Measurements from ENCODE around the gene TNFRSF19. TPM values are rescaled to one million over a fixed set of nuclear protein-coding genes. Genes with fewer than 3 reads are reported as not detected.

TNFRSF19 gene
- total and polyA plus RNA-seq, 2 donors from 2014 or later, result 10.1 to 14.7 TPM

- Histone ChIP-seq H3K36me3 (ENCODE audit: control insufficient read depth in 2 of 3, insufficient read depth in 3 of 3, low read length in 3 of 3) (peaks cover 0 to 5% (median 3%) of the 10 kb centered on the region in 3 donors), H3K4me1 (ENCODE audit: control insufficient read depth in 2 of 3, insufficient read depth in 2 of 3, low read depth in 1 of 3, low read length in 3 of 3) (peaks cover 0 to 8% (median 0%) of the 10 kb centered on the region in 3 donors), H3K9me3 (ENCODE audit: control insufficient read depth in 2 of 3, insufficient read depth in 1 of 3, low read length in 3 of 3) (no peaks in the 10 kb centered on the region), H3K27me3 (ENCODE audit: control insufficient read depth, insufficient read depth, low read length) (no peaks in the 10 kb centered on the region), H3K27ac (ENCODE audit: low read depth in 2 of 2, low read length in 2 of 2) (no peak overlapping the region), H3K9ac (ENCODE audit: low read length in 3 of 3) (no peak overlapping the region), H3K4me3 (ENCODE audit: low read length in 3 of 3) (no peak overlapping the region)
- TF ChIP-seq, protein P1, sequence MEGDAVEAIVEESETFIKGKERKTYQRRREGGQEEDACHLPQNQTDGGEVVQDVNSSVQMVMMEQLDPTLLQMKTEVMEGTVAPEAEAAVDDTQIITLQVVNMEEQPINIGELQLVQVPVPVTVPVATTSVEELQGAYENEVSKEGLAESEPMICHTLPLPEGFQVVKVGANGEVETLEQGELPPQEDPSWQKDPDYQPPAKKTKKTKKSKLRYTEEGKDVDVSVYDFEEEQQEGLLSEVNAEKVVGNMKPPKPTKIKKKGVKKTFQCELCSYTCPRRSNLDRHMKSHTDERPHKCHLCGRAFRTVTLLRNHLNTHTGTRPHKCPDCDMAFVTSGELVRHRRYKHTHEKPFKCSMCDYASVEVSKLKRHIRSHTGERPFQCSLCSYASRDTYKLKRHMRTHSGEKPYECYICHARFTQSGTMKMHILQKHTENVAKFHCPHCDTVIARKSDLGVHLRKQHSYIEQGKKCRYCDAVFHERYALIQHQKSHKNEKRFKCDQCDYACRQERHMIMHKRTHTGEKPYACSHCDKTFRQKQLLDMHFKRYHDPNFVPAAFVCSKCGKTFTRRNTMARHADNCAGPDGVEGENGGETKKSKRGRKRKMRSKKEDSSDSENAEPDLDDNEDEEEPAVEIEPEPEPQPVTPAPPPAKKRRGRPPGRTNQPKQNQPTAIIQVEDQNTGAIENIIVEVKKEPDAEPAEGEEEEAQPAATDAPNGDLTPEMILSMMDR (IDR thresholded peaks at IDR 0.05; ENCODE audit: borderline replicate concordance, extremely low read depth, insufficient read depth), result no peak
- DNase-seq, result no peak
- intact Hi-C loops (cut with DNase I), result no loop called here
- FAIRE-seq, result no peak
Observed at GRCh38 chr13:23670793-23671192, 100.6 kb downstream of the TNFRSF19 start.

DNA sequence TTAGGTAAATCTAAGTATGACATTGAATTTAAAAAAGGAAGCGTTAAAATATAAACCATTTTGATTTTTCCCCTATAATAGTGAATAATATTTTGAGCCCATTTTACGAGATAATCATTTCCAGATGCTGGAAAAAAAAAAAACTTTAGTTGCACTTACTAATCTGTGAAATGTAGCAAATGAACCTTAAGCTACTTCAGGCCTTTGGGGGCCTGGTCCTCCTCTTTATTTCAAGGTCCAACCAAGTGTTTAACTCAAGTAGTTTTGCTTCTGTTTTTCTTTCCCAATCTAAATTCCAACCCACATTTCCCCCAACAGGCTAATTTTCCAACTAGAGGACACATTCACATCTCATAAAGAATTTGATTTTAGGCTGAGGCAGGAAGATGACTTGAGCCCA is 101.2 kb downstream of the TNFRSF19 start:
- DNase-seq, result no peak
- no peaks in the 10 kb centered on the region for H3K9me3 ChIP-seq (ENCODE audit: control insufficient read depth in 2 of 3, insufficient read depth in 1 of 3, low read length in 3 of 3)
- H3K4me1 ChIP-seq (ENCODE audit: control insufficient read depth in 2 of 3, insufficient read depth in 2 of 3, low read depth in 1 of 3, low read length in 3 of 3), result peaks cover 0 to 8% (median 2%) of the 10 kb centered on the region in 3 donors
- no peak for FAIRE-seq
- H3K4me3 ChIP-seq (ENCODE audit: low read length in 3 of 3), result no peak overlapping the region
- no peak overlapping the region for H3K9ac ChIP-seq (ENCODE audit: low read length in 3 of 3)
- peaks cover 0 to 5% (median 3%) of the 10 kb centered on the region in 3 donors for H3K36me3 ChIP-seq (ENCODE audit: control insufficient read depth in 2 of 3, insufficient read depth in 3 of 3, low read length in 3 of 3)
- TF ChIP-seq, protein P1 (IDR thresholded peaks at IDR 0.05; ENCODE audit: borderline replicate concordance, extremely low read depth, insufficient read depth), result no peak
- intact Hi-C loops (cut with DNase I), result no loop called here
- H3K27ac ChIP-seq (ENCODE audit: low read depth in 2 of 2, low read length in 2 of 2), result no peak overlapping the region
- H3K27me3 ChIP-seq (ENCODE audit: control insufficient read depth, insufficient read depth, low read length), result no peaks in the 10 kb centered on the region

GRCh38 chr13:23671897-23672296 is 101.7 kb downstream of the TNFRSF19 start:
- no peaks in the 10 kb centered on the region for H3K27me3 ChIP-seq (ENCODE audit: control insufficient read depth, insufficient read depth, low read length)
- H3K4me3 ChIP-seq (ENCODE audit: low read length in 3 of 3), result no peak overlapping the region
- no peak overlapping the region for H3K27ac ChIP-seq (ENCODE audit: low read depth in 2 of 2, low read length in 2 of 2)
- DNase-seq (no peak), FAIRE-seq (no peak)
- peaks cover 0 to 5% (median 3%) of the 10 kb centered on the region in 3 donors for H3K36me3 ChIP-seq (ENCODE audit: control insufficient read depth in 2 of 3, insufficient read depth in 3 of 3, low read length in 3 of 3)
- H3K9ac ChIP-seq (ENCODE audit: low read length in 3 of 3), result no peak overlapping the region
- TF ChIP-seq, protein P1 (IDR thresholded peaks at IDR 0.05; ENCODE audit: borderline replicate concordance, extremely low read depth, insufficient read depth), result no peak
- intact Hi-C loops (cut with DNase I), result no loop called here
- H3K9me3 ChIP-seq (ENCODE audit: control insufficient read depth in 2 of 3, insufficient read depth in 1 of 3, low read length in 3 of 3), result no peaks in the 10 kb centered on the region
- peaks cover 0 to 8% (median 2%) of the 10 kb centered on the region in 3 donors for H3K4me1 ChIP-seq (ENCODE audit: control insufficient read depth in 2 of 3, insufficient read depth in 2 of 3, low read depth in 1 of 3, low read length in 3 of 3)

- FAIRE-seq, result no peak
Observed at GRCh38 chr13:23672616-23673015, 102.4 kb downstream of the TNFRSF19 start.

More at GRCh38 chr13:23672616-23673015, 102.4 kb downstream of the TNFRSF19 start:
- intact Hi-C loops (cut with DNase I), result no loop called here
- Histone ChIP-seq H3K9me3 (ENCODE audit: control insufficient read depth in 2 of 3, insufficient read depth in 1 of 3, low read length in 3 of 3) (no peaks in the 10 kb centered on the region), H3K4me3 (ENCODE audit: low read length in 3 of 3) (no peak overlapping the region), H3K9ac (ENCODE audit: low read length in 3 of 3) (no peak overlapping the region), H3K36me3 (ENCODE audit: control insufficient read depth in 2 of 3, insufficient read depth in 3 of 3, low read length in 3 of 3) (peaks cover 0 to 5% (median 3%) of the 10 kb centered on the region in 3 donors), H3K4me1 (ENCODE audit: control insufficient read depth in 2 of 3, insufficient read depth in 2 of 3, low read depth in 1 of 3, low read length in 3 of 3) (peaks cover 0 to 8% (median 5%) of the 10 kb centered on the region in 3 donors), H3K27ac (ENCODE audit: low read depth in 2 of 2, low read length in 2 of 2) (no peak overlapping the region), H3K27me3 (ENCODE audit: control insufficient read depth, insufficient read depth, low read length) (no peaks in the 10 kb centered on the region)
- TF ChIP-seq, protein P1 (IDR thresholded peaks at IDR 0.05; ENCODE audit: borderline replicate concordance, extremely low read depth, insufficient read depth), result no peak
- no peak for DNase-seq

All from kidney (tissue), 14 donors.